ENCODE results near the gene KIAA0513.
"Not testable (repeated sequence)": the region's sequence is repeated elsewhere in the genome, so short reads cannot be mapped to it uniquely, and the experiment has no call there.

The KIAA0513 gene

GRCh38 chr16:85031451-85031850, 3.9 kb downstream of the KIAA0513 start:
- no peak for DNase-seq

GRCh38 chr16:85032187-85032586, 4.6 kb downstream of the KIAA0513 start:
- not testable (repeated sequence) for DNase-seq

GRCh38 chr16:85033171-85033570, 5.6 kb downstream of the KIAA0513 start:
- DNase-seq, result no peak

GRCh38 chr16:85034591-85035433, 7.2 kb downstream of the KIAA0513 start:
- DNase-seq, result no peak

GRCh38 chr16:85036236-85037049, 8.8 kb downstream of the KIAA0513 start:
- no peak for DNase-seq

GRCh38 chr16:85037050-85037410, 9.4 kb downstream of the KIAA0513 start:
- DNase-seq, result no peak

- no peak for DNase-seq
Observed at GRCh38 chr16:85037721-85038120, 10.1 kb downstream of the KIAA0513 start.

- no peak for DNase-seq
Observed at GRCh38 chr16:85040685-85041084, 13.1 kb downstream of the KIAA0513 start.

GRCh38 chr16:85041219-85042166, 13.9 kb downstream of the KIAA0513 start:
- DNase-seq, result no peak

- DNase-seq, result no peak
Observed at GRCh38 chr16:85042167-85042526, 14.6 kb downstream of the KIAA0513 start.

GRCh38 chr16:85042606-85043005, 15.0 kb downstream of the KIAA0513 start:
- DNase-seq, result no peak

- no peak for DNase-seq
Observed at GRCh38 chr16:85045077-85045476, 17.5 kb downstream of the KIAA0513 start.

- no peak for DNase-seq
Observed at GRCh38 chr16:85045641-85046471, 18.3 kb downstream of the KIAA0513 start.

- no peak for DNase-seq
Observed at GRCh38 chr16:85046472-85046916, 18.9 kb downstream of the KIAA0513 start.

GRCh38 chr16:85046931-85047866, 19.6 kb downstream of the KIAA0513 start:
- no peak for DNase-seq

GRCh38 chr16:85047867-85048455, 20.4 kb downstream of the KIAA0513 start:
- no peak for DNase-seq

- no peak for DNase-seq
Observed at GRCh38 chr16:85048921-85049562, 21.4 kb downstream of the KIAA0513 start.

- DNase-seq, result no peak
Observed at GRCh38 chr16:85049706-85050305, 22.2 kb downstream of the KIAA0513 start.

GRCh38 chr16:85051067-85051581, 23.5 kb downstream of the KIAA0513 start:
- DNase-seq, result no peak

Measured in NCI-H1048 (cell line).